Hematopoietic multipotent progenitor cell treated with erythropoietin and hydrocortisone succinate and interleukin-3 and kit ligand, for 17 days (in vitro differentiated cells): ENCODE results near the gene ZNF57.
A peak's percentile ranks its signal among the peaks of the same experiment; 100 is the strongest.
"Not testable (repeated sequence)": the region's sequence is repeated elsewhere in the genome, so short reads cannot be mapped to it uniquely, and the experiment has no call there.

Experiments
- DNase-seq: peaks from one replicate; pipeline ENCODE4 v3.0.0-alpha.2; 2015; ENCODE audit warnings: low spot score

ZNF57 gene

DNA sequence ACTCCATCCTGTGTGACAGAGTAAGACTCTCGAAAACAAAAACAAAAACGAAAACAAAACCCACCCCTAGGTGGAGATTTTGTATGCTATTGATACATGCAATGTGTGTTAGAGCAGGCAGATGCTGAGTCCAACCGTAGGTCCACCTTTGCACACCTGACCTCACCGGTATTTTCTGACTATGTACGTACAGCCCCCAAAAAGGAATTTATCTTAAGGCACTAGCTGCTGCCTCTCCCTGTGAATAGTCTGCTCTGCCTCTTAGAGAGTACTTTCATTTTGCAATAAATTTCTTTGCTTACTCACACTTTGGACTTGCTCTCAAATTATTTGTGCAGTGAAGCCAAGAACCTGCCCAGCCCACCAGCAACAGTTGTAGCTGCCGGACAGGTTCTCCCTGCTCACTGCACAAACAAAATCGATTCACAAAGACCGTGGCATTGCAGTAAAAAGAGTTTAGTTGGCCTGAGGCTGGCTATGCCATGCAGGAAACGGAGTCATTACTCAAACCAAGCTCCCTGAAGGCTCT is 52.3 kb downstream of the ZNF57 start:
- no peak for DNase-seq

DNA sequence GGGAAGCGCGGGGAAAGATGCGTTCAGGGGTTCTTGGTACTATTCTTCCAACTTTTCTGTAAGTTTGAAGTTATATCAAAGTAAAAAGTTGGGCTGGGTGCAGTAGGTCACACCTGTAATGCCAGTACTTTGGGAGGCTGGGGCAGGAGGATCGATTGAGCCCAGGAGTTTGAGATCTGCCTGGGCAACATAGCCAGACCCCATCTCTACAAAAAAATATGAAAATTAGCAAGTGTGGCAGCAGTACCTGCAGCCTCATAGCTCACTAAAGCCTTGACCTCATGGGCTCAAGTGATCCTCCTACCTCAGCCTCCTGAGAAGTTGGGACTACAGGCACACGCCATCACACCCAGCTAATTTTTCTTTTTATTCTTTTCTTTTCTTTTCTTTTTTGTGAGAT is 56.4 kb downstream of the ZNF57 start:
- DNase-seq: no peak

DNA sequence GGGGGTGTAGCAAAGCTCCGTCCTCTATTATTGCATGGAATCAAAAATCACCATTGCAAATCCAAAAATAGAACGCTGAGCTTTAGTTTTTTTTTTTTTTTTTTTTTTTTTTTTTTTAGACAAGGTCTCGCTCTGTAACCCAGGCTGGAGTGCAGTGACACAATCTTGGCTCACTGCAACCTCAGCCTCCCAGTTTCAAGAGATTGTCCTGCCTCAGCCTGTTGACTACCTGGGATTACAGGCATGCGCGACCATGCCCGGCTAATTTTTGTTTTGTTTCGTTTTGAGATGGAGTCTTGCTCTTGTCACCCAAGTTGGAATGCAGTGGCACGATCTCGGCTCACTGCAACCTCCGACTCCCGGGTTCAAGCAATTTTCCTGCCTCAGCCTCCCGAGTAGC is 59.4 kb downstream of the ZNF57 start:
- no peak for DNase-seq

DNA sequence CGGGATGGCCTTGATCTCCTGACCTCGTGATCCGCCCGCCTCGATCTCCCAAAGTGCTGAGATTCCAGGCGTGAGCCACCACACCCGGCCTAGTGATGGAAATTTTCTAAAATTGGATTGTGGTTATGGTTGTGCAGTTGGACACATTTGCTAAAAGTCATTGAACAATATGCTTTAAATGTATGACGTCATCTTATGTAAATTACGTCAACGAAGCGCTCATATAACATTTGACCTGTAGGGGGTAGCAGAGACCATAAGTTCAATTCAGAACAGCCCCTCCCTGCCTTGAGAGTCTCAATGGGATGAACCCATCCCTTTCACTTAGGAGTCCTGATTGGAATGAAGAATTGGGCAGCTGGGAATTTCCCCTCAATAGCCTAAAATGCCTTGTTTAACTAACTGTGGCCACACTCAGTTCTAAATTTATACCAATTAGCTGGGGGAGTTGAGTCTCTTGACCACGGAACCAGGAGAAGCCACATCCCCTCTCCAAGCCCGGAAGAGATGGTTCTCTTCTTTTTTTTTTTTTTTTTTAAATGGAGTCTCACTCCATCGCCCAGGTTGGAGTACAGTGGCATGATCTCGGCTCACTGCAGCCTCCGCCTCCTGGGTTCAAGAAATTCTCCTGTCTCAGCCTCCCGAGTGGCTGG is 61.4 kb downstream of the ZNF57 start:
- DNase-seq: peak; percentile 70

DNA sequence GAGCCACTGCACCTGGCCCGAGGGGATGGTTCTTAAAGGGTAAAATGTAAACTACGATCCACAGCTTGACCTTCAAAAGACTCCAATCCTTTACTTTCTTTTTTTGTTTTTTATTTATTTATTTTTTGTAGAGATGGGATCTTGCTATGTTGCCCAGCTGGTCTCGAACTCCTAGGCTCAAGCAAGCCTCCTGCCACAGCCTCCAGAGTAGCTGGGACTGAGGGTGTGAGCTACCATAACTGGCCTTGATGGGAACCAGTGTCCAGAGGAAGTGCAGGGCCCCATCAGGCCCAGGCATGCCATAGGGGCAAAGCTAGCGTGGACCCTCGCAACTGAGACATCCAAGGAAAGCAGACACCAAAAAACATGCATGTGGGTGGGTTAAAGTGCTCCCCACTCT is 62.4 kb downstream of the ZNF57 start:
- no peak for DNase-seq

DNA sequence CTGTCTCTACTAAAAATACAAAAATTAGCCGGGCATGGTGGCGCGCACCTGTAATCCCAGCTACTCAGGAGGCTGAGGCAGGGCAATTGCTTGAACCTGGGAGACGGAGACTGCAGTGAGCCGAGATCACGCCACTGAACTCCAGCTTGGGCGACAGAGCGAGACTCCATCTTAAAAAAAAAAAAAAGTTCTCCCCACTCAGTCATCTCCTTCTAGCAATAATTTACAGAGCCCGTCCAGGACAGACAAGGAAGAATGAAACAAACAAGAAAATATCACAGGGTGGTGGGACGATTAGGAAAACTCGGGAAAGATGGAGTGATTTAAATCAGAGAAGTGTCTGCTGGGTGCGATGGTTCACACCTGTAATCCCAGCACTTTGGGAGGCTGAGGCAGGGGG is 62.9 kb downstream of the ZNF57 start:
- not testable (repeated sequence) for DNase-seq

DNA sequence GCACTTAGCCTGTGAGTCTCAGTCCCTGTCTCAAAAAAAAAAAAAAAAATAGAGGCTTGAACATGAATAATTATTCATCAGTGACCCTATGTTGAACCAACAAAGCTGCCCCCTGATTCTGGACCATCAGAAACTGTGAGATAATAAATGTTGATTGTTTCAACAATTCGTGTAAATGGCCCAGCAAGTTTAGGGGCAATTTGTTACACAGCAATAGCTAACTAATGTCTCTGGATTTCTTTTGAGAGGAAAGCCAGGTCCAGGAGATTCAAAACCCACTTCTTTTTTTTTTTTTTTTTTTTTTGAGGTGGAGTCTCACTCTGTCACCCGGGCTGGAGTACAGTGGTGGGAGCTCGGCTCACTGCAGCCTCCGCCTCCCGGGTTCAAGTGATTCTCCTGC is 64.1 kb downstream of the ZNF57 start:
- no peak for DNase-seq

DNA sequence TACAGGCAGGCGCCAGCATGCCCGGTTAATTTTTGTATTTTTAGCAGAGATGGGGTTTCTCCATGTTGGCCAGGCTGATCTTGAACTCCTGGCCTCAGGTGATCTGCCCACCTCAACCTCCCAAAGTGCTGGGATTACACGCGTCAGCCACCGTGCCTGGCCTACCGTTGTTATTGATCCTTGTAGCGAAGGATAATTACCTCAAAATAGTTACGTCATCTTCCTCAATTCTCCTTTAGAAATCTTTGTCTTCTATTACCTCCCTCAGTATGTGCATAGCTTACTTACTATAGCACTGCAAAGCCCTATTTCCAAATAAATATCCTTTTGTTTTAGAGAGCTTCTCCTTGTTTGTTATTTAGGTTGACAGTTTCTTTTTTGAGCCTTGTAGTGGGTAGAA is 67.2 kb downstream of the ZNF57 start:
- DNase-seq: no peak
